NCI-H510A (cell line): ENCODE results near the gene AMN.

Experiments
- DNase-seq: peaks from one replicate; lab custom pipeline; 2025; lab: John Stamatoyannopoulos, UW

Gene AMN

DNA sequence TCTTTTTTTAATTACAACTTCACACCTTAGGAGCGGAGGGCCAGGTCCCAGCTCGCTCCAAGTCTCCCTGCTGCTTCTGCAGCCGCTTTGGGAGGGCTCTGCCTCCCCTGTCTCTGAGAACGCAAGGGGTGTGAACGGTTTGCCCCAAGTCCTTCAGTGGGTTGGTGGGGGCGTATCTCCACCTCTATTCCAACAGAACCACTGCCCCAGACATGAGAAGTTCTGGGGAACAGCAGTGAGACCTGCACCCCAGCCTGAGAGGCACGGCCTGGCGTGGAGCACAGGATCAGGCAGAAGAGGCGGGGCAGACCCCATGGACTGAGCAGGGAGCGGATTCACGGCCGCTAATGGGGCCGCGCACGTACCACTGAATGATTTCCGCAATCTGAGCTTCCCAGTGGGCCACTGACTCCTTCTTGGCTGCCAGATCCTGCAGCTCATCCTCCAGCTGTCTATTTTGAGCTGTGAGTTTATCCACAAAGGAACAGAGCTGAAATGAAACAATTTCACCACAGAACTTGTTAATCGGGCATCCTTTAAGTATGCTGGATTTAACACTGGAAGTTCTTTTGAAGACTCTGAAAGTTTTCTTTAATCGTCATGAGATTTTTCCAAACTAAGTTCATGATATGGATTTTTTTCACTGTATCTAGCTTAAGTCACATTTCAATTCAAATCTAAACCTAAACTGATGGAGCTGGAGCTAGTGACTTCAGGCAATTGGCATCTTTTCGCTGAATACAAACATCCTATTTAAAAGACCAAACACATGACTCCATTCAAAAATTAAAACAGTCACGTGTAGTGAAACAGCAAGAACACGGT, 44.4 kb downstream of the AMN start:
- no peak for DNase-seq

DNA sequence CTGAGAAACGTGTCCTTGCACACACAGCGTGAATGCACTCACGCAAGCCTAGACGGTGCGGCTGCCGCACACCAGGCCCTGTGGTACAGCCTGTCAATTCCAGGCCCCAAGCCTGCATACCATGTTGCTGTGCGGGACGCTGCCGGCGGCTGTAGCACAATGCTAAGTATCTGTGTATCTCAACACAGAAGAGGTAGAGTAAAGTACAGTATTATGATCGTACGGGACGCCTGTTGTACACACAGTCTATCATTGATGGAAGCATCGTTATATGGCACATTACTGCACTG, 45.0 kb downstream of the AMN start:
- DNase-seq: no peak

DNA sequence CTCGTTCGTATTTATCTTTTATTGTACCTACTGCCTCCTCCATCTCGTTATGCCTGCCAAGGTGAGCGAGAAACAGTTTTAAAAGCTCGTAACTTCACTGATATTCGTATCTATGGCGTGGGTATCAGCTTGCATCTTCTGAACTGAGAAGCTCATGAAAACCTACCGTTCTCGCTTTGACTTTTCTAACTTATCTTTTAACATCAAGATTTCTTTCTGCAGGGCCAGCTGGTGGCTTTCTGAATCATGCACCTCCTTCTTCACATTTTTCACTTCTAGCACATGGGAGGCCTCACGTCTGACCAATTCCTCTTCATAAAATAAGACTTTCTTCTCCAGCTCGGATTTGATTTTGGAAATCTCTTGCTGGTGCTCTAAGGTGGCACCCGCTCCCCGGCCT, 45.8 kb downstream of the AMN start:
- DNase-seq: no peak

DNA sequence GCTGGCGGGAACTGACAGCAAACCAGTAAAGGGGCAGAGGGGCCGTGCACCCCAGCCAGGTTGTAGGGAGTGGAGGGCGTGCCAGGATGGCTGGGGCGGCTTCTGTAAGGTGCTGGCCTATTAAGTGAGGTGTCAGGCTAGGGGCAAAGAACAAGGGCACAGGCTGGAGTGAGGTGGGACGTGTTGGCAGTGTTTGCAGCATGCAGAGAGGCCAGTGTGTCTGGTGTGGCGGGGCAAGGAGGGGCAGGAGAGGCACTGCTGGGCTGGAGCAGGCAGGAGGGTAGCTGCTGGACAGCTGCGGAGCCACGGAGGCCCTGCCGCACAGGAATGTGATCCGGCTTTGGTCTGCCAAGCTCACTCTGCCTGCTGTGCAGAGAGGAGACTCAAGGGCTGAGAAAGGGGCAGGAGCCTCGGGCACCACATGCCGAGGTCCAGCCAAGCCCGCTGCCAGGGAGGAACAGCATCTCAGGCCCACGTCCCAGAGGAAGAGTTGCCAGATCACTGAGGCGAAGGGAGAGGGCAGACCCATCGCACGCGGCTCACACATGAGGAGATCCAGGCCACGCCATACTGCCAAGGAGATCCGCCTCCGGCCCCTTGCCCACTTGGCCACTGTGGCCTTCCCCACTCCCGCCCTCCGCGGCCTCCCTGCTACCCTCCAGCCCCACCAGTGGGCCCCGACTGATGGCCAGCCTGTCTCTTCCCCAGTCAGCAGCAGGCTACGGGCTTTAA, 46.8 kb downstream of the AMN start:
- no peak for DNase-seq

DNA sequence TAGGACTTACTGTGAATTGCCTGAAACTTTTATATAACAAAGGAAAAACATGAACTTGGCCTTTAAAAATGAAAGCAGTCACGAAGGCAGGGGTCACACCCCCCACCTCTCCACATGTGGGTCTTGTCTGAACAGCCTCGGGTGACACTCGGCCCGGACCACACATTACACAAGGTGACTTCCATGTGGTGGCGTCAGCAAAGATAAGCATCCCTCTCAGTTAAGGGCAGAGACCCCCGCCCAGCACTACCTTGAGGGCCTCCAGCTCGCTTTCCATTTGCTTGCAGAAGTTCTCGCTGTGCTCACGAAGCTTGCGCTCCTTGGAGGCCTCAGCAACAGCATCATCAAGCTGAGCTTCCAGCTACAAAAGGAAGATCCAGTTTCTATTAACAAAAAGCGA, 47.4 kb downstream of the AMN start:
- DNase-seq: no peak

DNA sequence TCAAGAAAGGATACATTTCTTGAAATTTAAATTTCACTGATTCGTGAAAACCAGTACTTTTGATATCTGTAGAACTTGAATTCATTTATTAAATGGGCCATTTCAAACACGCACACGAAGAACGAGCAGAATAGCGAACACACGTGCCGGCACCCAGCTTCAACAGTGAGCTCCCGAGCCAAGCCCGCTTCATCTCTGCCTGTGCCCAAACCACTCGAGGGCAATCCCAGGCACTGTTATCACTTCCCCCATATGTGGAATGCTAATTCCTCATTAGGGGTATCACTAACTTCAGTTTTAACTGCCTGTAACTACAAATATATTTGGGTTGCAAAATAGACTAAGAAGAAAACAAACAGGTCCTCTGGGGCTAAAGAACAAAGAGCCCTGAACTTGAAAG, 48.0 kb downstream of the AMN start:
- DNase-seq: no peak

DNA sequence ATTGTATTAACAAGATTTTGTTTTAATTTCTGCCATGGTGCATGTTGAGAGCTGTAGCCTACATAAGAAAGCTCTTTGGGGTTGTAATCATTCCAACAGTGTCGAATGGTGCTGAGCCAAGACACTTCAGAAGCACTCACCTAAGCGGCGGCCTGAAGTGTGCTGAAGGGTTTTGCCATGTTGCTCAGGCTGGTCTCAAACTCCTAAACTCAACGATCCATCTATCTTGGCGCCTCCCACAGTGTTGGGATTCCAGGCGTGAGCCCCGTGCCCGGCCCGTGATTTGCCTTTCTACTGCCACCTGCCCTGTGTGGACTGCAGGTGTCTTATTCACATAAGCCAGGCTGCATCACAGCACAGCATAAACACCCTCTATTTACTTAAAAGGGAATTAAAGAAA, 48.9 kb downstream of the AMN start:
- no peak for DNase-seq

DNA sequence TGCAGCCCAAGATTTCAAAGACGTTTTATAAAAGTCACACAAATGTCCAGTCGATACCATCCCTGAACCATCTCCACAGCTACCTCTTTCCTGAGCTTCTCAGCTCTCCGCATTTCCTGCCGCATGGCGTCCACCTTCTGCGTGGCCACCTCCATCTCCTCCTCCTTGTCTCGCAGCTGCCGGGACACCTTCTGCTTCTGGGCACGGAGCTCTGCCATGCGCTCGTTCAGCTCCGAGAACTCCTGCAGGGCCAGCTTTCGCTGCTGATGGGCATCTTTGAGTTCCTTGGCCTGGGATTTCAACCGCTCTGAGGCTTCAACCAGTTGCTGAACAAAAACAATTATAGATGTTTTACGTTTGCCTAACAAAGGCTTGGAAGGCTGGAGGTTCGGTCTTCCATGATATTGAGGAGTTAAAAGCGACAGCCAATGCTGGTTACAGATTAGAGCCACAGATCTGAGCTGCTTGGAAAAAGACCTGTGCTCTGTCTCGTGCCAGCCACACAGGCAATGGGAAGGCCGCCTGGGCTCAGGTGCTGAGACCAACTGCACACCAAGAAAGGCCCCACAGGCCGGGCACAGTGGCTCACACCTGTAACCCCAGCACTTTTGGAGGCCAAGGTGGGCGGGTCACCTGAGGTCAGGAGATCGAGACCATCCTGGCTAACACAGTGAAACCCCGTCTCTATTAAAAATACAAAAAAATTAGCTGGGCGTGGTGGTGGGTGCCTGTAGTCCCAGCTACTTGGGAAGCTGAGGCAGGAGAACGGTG, 49.6 kb downstream of the AMN start:
- DNase-seq: no peak

DNA sequence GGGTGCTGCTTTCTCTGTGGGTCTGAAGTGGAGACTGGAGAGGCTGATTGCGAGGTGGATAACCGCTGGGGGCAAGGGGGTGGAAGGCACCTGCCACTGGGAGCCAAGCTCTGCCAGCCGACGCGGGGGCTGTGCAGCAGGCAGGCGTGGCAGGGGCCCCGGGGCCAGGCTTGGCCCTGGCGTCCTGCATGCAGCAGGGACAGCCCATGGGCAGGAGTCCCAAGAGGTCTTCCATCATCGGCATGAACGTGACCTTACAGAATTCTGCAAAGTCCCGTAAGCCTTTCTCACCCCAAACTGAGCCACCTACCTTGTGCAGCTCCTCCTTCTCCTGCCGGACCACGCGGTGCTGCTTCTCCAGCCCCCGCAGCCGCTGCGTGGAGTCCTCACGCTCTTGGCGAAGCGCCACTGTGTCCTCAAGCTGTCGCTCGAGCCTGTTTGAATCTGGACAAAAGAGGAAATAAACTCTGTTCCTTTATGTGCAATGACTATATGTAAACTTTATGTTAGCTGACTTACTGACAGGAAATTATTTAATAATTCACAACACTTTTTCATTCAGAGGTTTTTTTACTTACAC, 51.3 kb downstream of the AMN start:
- DNase-seq: no peak

DNA sequence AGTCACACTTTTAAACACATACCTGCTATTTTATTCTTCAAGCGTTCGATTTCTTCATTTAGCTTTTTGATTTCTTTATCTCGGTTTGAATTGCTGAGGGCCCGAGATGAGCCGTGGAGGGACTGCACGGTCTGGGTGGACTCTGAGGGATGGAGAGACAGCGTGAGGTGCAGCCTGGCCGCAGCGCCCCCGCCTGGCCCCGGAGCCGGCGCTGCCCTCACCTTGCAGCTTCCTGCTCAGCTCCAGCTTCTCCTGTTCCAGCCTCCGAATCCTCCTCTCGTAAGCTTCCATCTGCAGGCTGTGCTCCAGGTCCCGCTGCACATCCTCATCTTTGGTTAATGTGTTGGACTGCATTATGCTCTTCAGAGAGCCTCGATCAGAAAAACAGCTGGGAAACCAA, 53.2 kb downstream of the AMN start:
- DNase-seq: no peak

DNA sequence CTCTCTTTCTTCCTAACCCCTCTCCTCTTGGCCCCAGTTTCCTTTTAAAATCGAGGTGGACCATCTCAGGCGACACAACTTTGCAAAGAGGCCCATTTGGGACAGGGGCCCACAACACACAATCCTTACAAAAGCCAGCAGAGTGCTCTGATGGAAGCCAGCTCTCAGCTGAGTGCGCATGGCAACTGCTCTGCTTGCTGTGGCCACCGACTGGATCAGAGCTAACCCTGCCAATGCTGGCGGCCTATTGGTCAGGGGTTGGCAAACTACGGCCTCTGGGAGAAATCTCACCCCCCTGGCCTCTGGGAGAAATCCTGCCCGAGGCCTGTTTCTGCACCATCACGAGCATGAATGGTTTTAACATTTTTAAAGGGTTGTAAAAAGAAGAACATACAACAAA, 55.0 kb downstream of the AMN start:
- no peak for DNase-seq

DNA sequence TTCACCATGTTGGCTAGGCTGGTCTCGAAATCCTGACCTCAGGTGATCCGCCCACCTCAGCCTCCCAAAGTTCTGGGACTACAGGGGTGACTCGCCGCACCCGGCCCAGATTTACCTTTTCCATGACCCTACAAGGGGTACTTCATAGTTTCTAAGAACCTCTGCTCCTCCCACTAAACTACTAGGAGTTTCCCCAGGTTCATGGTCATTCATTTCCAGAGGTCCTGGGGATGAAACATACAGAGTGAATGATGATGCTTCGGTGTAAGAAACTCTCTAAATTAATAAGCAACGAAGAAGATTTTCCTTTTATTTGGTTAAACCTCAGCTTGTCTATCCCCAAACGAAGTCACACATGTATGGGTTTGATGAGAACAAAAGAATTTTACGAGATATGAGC, 56.9 kb downstream of the AMN start:
- no peak for DNase-seq

DNA sequence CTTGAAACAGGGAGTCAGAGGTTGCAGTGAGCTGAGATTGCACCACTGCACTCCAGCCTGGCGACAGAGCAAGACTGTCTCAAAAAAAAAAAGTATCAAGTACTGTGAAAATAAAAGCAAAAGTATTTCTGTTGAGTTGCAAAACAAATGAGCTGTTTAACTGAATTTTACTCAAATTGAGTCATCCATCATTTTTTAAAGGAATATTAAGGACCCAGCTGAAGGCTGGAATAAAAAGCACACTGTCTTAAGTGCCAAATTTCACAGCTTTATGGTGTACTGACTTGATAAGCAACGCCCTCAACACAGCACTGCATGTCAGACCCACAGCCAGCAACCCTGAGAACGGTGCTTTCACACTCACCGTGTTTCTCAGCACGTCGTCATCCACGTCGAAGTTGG, 57.9 kb downstream of the AMN start:
- DNase-seq: no peak
